ENCODE results near the gene NDUFAF2. TPM values are rescaled to one million over a fixed set of nuclear protein-coding genes. Genes with fewer than 3 reads are reported as not detected.
"Not testable (repeated sequence)": the region's sequence is repeated elsewhere in the genome, so short reads cannot be mapped to it uniquely, and the experiment has no call there.

Gene NDUFAF2
- total and polyA plus RNA-seq, 2 experiments from 2014 or later = 31.6 to 155 TPM

DNA sequence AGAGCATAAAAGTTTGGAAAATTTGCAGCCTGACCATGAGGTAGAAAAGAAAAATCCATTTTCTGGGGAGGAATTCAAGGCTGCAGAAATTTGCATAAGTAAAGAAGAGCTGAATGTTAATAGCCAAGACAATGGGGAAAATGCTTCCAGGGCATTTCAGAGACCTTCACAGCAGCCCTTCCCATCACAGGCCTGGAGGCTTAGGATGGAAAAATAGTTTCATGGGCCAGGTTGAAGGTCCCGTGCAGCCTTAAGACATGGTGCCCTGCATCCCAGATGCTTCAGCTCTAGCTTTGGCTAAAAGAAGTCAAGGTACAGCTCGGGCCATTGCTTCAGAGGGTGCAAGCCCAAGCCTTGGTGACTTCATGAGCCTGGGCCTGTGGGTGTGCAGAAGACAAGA, 242.8 kb downstream of the NDUFAF2 start:
- not testable (repeated sequence) for H2AFZ ChIP-seq; H3K36me3 ChIP-seq (ENCODE audit: insufficient read depth); H3K9me2 ChIP-seq (ENCODE audit: insufficient read depth); H3K79me2 ChIP-seq (replicated peaks; ENCODE audit: insufficient read depth); H3F3A ChIP-seq (replicated peaks; ENCODE audit: low read depth); H3K36me3 Mint-ChIP-seq (ENCODE audit: low read depth); H4K20me1 ChIP-seq (replicated peaks; ENCODE audit: insufficient read depth); H3K27me3 ChIP-seq (ENCODE audit: insufficient read depth); H3K27ac ChIP-seq (ENCODE audit: low read depth); H3K27ac Mint-ChIP-seq; H3K27me3 Mint-ChIP-seq (ENCODE audit: insufficient read depth, low read depth, poor library complexity); H3K9me3 Mint-ChIP-seq; H3K4me3 Mint-ChIP-seq; H3K4me3 ChIP-seq
- 0 out of 2 replicates have a peak, but pooled peaks have one; percentile 13 for TF ChIP-seq CREB1 (CRISPR knock-in tag; IDR thresholded peaks at IDR 0.05; ENCODE audit: low read depth)
- peak; percentile 89 for TF ChIP-seq ZNF462 (CRISPR knock-in tag; IDR thresholded peaks at IDR 0.05)
- peaks cover 14% of the 10 kb centered on the region for H3K4me1 Mint-ChIP-seq
- DNase-seq (ENCODE audit: low spot score) (peak; percentile 17), ATAC-seq (peak; percentile 45; the same call in 2 of the 3 replicates)
- H3K4me1 ChIP-seq (ENCODE audit: insufficient read depth) = peaks cover 16% of the 10 kb centered on the region; the same call in 1 of the 2 replicates
- H3K4me2 ChIP-seq = peak overlapping the region; percentile 16

GRCh38 chr5:61198606-61199005, 253.6 kb downstream of the NDUFAF2 start:
- H3K9me2 ChIP-seq (ENCODE audit: insufficient read depth) = peaks cover 8% of the 10 kb centered on the region; the same call in 1 of the 2 replicates
- H3K27me3 ChIP-seq (ENCODE audit: insufficient read depth) = no peaks in the 10 kb centered on the region
- Mint-ChIP-seq H3K4me3 (no peak overlapping the region), H3K36me3 (ENCODE audit: low read depth) (no peaks in the 10 kb centered on the region; the same call in 2 of the 3 replicates), H3K27me3 (ENCODE audit: insufficient read depth, low read depth, poor library complexity) (no peaks in the 10 kb centered on the region), H3K9me3 (no peaks in the 10 kb centered on the region; the same call in 2 of the 3 replicates), H3K27ac (no peak overlapping the region), H3K4me1 (no peaks in the 10 kb centered on the region)
- H3K4me2 ChIP-seq = no peak overlapping the region
- H4K20me1 ChIP-seq (replicated peaks; ENCODE audit: insufficient read depth) = no peaks in the 10 kb centered on the region; the same call in 1 of the 2 replicates
- ATAC-seq (no peak), DNase-seq (ENCODE audit: low spot score) (no peak)
- H2AFZ ChIP-seq = no peak overlapping the region
- no peak overlapping the region for H3K4me3 ChIP-seq
- no peaks in the 10 kb centered on the region for H3F3A ChIP-seq (replicated peaks; ENCODE audit: low read depth)
- no peak overlapping the region for H3K27ac ChIP-seq (ENCODE audit: low read depth)
- no peaks in the 10 kb centered on the region for H3K79me2 ChIP-seq (replicated peaks; ENCODE audit: insufficient read depth)
- no peaks in the 10 kb centered on the region for H3K4me1 ChIP-seq (ENCODE audit: insufficient read depth)
- H3K36me3 ChIP-seq (ENCODE audit: insufficient read depth) = no peaks in the 10 kb centered on the region
- no peak for TF ChIP-seq REST (IDR thresholded peaks at IDR 0.05; ENCODE audit: unreplicated experiment)
- no peak for TF ChIP-seq STAT1 (IDR thresholded peaks at IDR 0.05; ENCODE audit: unreplicated experiment)
- no peak for TF ChIP-seq NANOG (IDR thresholded peaks at IDR 0.05; ENCODE audit: borderline replicate concordance)
- TF ChIP-seq ZNF331 (CRISPR knock-in tag; IDR thresholded peaks at IDR 0.05; ENCODE audit: low read depth) = no peak

All from GM23338 (cell line).